GM18868 (cell line): ENCODE measurements around the gene PI4K2A.
"Not testable (repeated sequence)": the region's sequence is repeated elsewhere in the genome, so short reads cannot be mapped to it uniquely, and the experiment has no call there.

ENCODE experiments used
- ATAC-seq: cut with Tn5 transposase; IDR thresholded peaks from one replicate; pipeline ENCODE4 v1.9.1; 2021; ENCODE audit warnings: mild to moderate bottlenecking, moderate library complexity; ENCODE audit not compliant: unreplicated experiment

Gene PI4K2A

GRCh38 chr10:97669571-97669970, 29.1 kb downstream of the PI4K2A start:
- no peak for ATAC-seq

- no peak for ATAC-seq
Observed at GRCh38 chr10:97673736-97674525, 33.5 kb downstream of the PI4K2A start.

DNA sequence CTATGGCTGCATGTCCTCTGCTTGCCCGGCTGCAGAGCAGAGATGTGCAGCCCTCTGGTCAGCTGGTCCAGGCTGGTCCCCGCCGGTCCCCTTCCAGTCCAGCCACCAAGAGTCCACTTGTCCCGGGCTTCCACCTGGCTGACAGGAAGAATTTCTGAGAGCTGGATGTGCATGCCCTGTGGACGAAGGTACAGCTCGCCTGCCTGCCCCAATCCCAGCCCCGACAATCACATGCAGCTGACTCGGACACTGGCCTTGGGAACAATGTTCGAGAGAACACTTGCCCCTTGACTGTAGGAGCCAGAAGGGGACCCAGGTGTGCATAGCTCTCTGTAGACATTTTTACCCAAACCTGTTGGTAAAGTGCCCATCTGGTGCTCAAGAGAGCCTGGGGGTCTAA, 34.8 kb downstream of the PI4K2A start:
- no peak for ATAC-seq

- peak; percentile 78 for ATAC-seq
Observed at GRCh38 chr10:97676770-97677581, 36.5 kb downstream of the PI4K2A start.

- ATAC-seq: no peak
Observed at GRCh38 chr10:97679594-97679993, 39.1 kb downstream of the PI4K2A start.

DNA sequence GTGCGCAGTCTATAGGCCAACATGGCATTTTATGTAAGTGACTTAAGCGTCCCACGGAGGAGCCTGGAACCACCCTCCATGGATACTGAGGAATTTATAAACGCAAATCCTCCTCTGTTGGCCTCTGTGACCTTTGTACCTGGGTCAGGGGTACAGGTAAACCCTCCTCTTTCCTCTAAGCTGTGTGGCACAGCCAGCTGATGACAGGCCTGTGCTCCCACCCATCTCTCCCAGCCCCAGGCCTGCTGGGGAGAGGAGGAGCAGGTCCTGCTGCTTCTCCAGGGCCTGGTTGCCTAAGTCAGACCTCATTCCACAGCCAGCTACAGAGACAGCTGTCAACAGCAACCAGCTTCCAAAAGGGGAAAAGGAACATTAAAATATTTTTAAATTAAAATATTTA, 41.6 kb downstream of the PI4K2A start:
- ATAC-seq: no peak

- no peak for ATAC-seq
Observed at GRCh38 chr10:97683556-97684367, 43.3 kb downstream of the PI4K2A start.

DNA sequence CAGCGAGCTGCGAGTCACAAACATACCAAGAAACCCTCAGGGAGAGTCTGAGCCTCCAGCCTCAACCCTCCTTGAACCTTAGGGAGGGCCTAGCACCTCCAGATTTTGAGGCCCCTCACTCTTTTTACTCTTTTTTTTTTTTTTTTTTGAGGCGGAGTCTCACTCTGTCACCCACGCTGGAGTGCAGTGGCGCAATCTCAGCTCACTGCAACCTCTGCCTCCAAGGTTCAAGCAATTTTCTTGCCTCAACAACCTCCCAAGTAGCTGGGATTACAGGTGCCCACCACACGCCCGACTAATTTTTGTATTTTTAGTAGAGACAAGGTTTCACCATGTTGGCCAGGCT, 43.9 kb downstream of the PI4K2A start:
- ATAC-seq: not testable (repeated sequence)

- no peak for ATAC-seq
Observed at GRCh38 chr10:97684866-97685394, 44.5 kb downstream of the PI4K2A start.

DNA sequence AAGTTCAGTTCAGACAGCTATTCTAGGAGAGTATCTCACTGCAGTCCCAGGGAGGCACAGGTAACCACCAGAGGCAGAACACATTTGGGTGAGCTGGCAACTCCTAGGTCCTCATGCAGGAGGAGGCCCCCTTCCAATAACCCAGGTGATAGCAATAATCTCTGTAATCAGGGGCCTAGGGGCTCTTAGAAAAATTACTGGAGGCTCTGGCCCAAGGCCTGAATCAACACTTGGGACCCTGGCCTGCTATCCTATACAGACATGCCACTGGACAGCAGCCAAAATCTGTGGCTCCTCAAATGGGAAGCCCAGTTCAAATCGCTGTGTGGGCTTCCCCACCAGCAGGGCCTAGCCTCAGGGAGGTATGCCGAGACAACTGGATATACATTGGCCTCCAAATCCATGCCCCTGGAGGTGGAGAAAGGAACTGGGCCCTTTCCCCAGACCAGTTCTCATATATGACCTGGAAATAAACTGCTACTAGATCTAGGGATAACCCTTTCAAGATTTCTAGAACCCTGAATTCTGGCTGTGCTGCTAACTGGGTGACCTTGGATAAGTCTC, 45.0 kb downstream of the PI4K2A start:
- no peak for ATAC-seq

- peak; percentile 10 for ATAC-seq
Observed at GRCh38 chr10:97686301-97686961, 46.0 kb downstream of the PI4K2A start.

DNA sequence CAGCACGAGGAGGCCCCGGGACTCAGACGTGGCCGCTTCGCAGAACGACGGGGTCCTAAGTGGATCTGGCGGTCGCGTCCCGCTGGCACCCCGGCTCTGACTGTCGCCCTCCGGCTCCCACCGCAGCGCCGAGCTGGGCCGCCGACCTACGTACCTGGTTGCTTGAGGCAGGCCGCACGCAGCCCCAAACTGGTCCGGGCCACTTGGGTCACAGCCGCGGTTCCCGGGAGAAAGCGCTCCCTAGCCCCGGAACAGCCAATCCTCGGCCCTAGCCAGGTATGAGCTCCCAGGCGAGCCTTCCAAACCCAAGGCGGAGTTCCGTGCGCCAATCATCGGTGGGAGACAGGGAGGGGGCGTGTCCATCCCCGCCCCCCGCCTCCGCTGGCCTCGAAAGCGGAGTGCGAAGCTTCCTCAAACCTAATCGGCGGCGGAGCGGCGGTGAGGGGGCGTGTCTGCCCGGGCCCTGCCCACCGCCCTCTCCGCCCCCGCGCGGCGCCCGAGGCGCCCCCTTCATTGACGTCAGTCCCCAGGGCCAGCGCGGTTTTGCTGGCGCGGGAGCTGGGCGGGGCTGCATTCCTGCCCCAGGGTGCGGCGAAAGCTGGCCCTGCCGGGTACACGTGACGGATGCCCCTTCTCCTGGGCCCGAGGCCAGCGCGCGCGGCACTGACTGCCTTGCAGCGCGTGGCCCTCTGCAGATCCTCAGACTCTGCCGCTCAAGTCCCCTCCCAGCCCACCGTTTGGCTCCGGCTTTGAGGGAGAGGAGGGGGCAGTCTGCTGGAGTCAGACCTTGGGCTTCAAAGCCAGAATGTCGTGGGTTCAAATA, 46.7 kb downstream of the PI4K2A start, which contains the start of gene AVPI1:
AVPI1 (minus strand) TSS at position 280 of the 823 bp plus-strand sequence. CDS start 7,336 bp downstream, outside the sequence.
- peak; percentile 86 for ATAC-seq

DNA sequence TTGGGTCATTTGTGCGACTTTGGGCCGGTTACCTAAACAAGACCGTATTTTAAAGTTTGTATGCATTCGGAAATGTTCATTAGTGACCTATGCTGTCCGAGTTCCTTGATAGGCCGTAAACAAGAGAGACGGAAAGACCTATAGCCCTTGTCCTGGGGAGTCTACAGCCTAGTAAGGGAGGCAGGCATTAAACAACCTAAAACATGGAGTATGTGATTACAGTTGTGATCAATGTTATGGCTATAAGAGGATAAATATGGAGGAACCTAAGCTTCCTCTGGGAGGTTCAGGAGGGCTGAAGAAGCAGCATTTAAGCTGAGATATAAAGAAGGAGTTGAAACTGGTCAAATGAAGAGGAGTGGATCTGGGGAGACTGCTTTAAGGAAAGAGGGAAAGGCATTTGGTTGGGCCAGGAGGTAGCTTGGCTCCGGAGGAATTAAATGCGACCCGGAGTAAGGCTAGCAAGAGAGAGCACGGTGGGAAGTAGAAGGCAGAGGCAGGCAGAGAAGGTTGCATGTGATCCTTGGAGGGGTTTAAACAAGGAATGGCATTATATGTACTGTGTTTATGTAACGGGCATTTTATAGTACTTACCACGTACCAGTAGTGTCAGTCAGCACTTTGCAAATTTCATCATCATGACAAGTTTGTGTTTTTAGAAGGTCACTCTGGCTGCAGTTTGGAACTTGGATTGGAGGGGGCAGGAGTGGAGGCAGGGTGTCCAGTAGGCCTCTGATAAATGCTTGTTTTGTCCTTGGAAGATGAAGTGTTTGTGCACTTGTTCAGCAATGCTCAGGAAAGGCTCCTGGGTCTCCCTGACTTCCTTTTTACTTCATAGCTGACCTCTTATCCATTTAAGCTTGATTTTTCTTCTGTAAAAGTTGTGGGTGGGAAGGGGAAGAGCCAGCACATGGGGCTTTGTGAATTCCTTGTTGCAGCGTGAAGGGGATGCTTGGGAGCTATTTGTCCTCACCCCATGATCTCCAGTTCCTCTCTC, 47.6 kb downstream of the PI4K2A start:
- ATAC-seq: no peak

DNA sequence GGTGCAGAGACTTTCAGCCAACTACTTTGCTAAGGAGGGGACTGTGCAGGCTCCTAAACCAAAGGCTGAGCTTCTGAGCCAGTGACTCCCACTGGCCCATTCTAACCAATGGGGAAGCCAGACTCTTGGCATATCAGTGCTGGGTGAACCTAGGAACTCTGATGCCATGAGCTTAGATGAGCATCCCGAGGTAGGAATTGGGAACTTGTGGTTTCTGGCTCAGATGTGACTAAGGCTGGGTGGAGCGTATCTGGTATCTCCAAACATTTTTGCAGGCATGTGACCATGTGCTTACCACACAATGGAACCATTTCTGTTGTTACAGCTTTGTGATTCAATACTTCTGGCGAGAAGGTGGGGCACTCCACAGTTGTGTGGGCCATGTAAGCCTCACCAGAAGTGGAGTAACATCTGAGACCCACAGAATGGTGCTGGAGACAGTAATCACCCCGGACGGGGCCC, 49.1 kb downstream of the PI4K2A start:
- no peak for ATAC-seq

GRCh38 chr10:97690133-97690532, 49.7 kb downstream of the PI4K2A start:
- no peak for ATAC-seq

DNA sequence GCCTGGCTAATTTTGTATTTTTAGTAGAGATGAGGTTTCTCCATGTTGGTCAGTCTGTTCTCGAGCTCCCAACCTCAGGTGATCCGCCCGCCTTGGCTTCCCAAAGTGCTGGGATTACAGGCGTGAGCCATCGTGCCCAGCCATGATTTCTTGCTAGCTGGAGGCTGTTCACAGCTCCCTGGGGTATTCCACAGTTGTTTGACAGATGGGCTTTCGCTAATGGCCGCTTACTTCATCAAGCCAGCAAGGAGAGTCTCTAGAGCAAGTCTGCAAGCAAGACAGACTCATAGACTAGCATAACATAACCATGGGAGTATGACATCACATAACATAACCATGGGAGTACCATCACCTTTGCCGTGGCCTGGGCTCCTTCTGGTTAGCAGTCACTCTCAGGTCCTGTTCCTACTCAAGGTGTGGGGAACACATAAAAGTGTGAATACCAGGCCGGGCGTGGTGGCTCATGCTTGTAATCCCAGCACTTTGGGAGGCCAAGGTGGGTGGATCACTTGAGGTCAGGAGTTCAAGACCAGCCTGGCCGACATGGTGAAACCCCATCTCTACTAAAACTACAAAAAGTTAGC, 57.7 kb downstream of the PI4K2A start:
- ATAC-seq: not testable (repeated sequence)

GRCh38 chr10:97701438-97702069, 61.1 kb downstream of the PI4K2A start:
- peak; percentile 90 for ATAC-seq
